ENCODE results near the gene P2RY2. TPM values are rescaled to one million over a fixed set of nuclear protein-coding genes. Genes with fewer than 3 reads are reported as not detected.

P2RY2 gene
- total and polyA plus RNA-seq, 2 donors (not counting 1 experiment from before 2014, with no cell fraction given), result 0.12 to 0.37 TPM

DNA sequence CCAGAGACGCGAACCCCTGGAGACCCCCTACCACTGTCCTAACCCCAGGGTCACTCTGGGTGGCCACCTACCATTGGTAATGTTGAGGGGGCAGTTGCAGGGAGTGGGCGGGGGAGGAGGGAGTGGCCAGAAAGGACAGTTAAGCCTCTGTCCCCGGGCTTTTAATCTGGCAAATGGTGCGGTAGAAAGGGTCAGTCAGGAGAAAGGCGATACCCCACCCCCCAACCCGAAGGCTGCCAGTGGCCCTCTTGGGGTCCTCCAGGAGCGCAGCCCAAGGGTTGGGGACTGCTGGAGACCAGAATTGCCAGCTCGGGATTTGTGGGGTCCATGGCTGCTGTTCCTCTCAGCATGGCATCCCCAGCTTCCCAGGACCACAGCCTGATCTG is 742 bp downstream of the P2RY2 start:
- DNase-seq (no peak), ATAC-seq (ENCODE audit: low read depth) (no peak)
- WGBS (ENCODE audit: insufficient coverage), result 75% methylated on average over 8 of the region's 9 CpGs
- peak overlapping the region; percentile 98 for H3K4me2 ChIP-seq (replicated peaks; ENCODE audit: low read depth, low read length, poor library complexity, severe bottlenecking)
- peak overlapping the region; percentile 67 for H3K9ac ChIP-seq (ENCODE audit: low read length)
- peak overlapping the region; percentile 85 for H3K4me3 Mint-ChIP-seq
- TF ChIP-seq EZH2 (IDR thresholded peaks at IDR 0.05; ENCODE audit: borderline replicate concordance, insufficient read depth, low read depth, low read length, poor library complexity, severe bottlenecking), result no peak
- TF ChIP-seq, protein P1, sequence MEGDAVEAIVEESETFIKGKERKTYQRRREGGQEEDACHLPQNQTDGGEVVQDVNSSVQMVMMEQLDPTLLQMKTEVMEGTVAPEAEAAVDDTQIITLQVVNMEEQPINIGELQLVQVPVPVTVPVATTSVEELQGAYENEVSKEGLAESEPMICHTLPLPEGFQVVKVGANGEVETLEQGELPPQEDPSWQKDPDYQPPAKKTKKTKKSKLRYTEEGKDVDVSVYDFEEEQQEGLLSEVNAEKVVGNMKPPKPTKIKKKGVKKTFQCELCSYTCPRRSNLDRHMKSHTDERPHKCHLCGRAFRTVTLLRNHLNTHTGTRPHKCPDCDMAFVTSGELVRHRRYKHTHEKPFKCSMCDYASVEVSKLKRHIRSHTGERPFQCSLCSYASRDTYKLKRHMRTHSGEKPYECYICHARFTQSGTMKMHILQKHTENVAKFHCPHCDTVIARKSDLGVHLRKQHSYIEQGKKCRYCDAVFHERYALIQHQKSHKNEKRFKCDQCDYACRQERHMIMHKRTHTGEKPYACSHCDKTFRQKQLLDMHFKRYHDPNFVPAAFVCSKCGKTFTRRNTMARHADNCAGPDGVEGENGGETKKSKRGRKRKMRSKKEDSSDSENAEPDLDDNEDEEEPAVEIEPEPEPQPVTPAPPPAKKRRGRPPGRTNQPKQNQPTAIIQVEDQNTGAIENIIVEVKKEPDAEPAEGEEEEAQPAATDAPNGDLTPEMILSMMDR (IDR thresholded peaks at IDR 0.05), result no peak
- H3K4me1 ChIP-seq (ENCODE audit: control insufficient read depth in 2 of 2, insufficient read depth in 2 of 2, low read length in 2 of 2), result peaks cover 23 to 25% of the 10 kb centered on the region in 2 donors
- intact Hi-C loops (cut with micrococcal nuclease), result no loop called here
- POLR2A ChIA-PET, result no interaction called here
- H3K9me3 Mint-ChIP-seq (ENCODE audit: insufficient read depth), result no peaks in the 10 kb centered on the region
- H3K27ac Mint-ChIP-seq, result no peak overlapping the region
- H3K79me2 ChIP-seq (ENCODE audit: control insufficient read depth, insufficient read depth, low read length), result no peaks in the 10 kb centered on the region
- H3K9me3 ChIP-seq (ENCODE audit: control extremely low read depth in 1 of 3, control insufficient read depth in 2 of 3, insufficient read depth in 1 of 3, low read length in 2 of 3), result peaks cover 0 to 2% (median 0%) of the 10 kb centered on the region in 3 donors
- CTCF ChIA-PET, result interaction anchor here (0.7 to 1.3 kb wide), 4 partner anchors 10 to 32 kb away, joined by 3 to 5 read pairs (median 4); no protein-coding TSS in a partner anchor
- peak overlapping the region; percentile 21 to 59 (median 45) for H3K4me3 ChIP-seq (ENCODE audit: control extremely low read depth in 1 of 5, extremely low read depth in 1 of 5, insufficient read depth in 1 of 5, low read depth in 2 of 5, low read length in 4 of 5)
- peaks cover 21% of the 10 kb centered on the region for H3K4me1 Mint-ChIP-seq
- peaks cover 0 to 31% (median 9%) of the 10 kb centered on the region in 4 experiments for H3K27me3 ChIP-seq (replicated peaks in 1 of 4; ENCODE audit: control extremely low read depth in 1 of 4, control insufficient read depth in 3 of 4, insufficient read depth in 4 of 4, low read length in 3 of 4)
- peaks cover 27% of the 10 kb centered on the region for H3K27me3 Mint-ChIP-seq
- H3K36me3 ChIP-seq (replicated peaks in 1 of 2; ENCODE audit: control extremely low read depth in 1 of 2, control insufficient read depth in 1 of 2, extremely low read depth in 1 of 2, insufficient read depth in 2 of 2, low read length in 1 of 2), result no peaks in the 10 kb centered on the region
- no peaks in the 10 kb centered on the region for H4K20me1 ChIP-seq (ENCODE audit: control insufficient read depth, insufficient read depth, low read length, poor library complexity, severe bottlenecking)
- H3K27ac ChIP-seq (ENCODE audit: low read length in 2 of 2), result no peak overlapping the region
- H2AFZ ChIP-seq (ENCODE audit: insufficient read depth, low read depth, low read length, poor library complexity, severe bottlenecking), result peak overlapping the region; percentile 80

DNA sequence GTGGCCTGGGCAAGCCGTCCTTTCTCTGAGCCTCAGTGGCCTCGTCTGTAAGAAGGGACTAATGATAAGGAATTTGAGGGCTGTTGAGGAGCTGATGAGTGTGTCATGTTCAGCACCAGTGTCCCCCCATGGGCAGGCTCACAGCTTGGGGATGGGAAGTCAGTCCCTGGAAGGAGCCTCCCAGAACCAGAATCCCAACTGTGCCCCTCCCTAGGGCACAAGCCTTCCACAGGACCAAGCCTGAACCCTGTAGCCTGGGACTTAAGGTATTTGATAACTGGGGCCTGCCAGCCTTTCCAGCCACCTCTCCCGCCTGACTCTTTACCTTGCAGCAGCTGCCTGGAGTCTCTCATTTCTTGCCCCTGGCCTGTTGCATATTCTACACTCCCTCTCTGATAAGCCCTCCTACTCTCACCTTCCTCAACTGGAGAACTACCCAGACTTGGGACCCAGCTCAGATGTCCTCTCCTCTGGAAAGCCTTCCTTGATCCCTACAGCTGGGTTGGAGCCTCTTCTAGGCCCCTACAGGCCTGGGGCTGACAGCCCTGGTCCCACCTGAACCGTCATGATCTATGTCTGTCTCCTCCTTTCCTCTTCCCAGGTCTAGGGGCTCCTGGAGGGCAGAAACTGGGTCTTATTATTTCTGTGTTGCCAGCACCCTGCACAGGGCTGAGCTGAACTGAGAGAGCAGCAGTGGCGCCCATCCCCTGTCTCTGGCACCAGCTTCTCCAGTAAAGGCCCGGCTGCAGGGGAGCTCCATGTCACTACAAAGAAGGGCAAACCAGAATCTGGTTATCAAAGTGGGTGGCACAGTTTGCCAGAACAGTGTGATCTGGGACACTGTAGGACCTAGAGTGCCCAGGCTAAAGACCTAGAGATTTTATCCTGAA is 1.6 kb downstream of the P2RY2 start:
- no peaks in the 10 kb centered on the region for H3K79me2 ChIP-seq (ENCODE audit: control insufficient read depth, insufficient read depth, low read length)
- ChIA-PET CTCF (interaction anchor here (0.7 to 1.3 kb wide), 5 partner anchors 9 to 33 kb away, joined by 3 to 5 read pairs (median 4); no protein-coding TSS in a partner anchor), POLR2A (no interaction called here)
- H3K9ac ChIP-seq (ENCODE audit: low read length), result no peak overlapping the region
- no peaks in the 10 kb centered on the region for H4K20me1 ChIP-seq (ENCODE audit: control insufficient read depth, insufficient read depth, low read length, poor library complexity, severe bottlenecking)
- no peak for ATAC-seq (ENCODE audit: low read depth)
- H3K4me2 ChIP-seq (replicated peaks; ENCODE audit: low read depth, low read length, poor library complexity, severe bottlenecking), result no peak overlapping the region
- no peak overlapping the region for H3K4me3 ChIP-seq (ENCODE audit: control extremely low read depth in 1 of 5, extremely low read depth in 1 of 5, insufficient read depth in 1 of 5, low read depth in 2 of 5, low read length in 4 of 5)
- no peak overlapping the region for H3K27ac Mint-ChIP-seq
- WGBS (ENCODE audit: insufficient coverage), result 95% methylated on average over 6 of the region's 6 CpGs
- peaks cover 17 to 19% of the 10 kb centered on the region in 2 donors for H3K4me1 ChIP-seq (ENCODE audit: control insufficient read depth in 2 of 2, insufficient read depth in 2 of 2, low read length in 2 of 2)
- no peaks in the 10 kb centered on the region for H3K9me3 Mint-ChIP-seq (ENCODE audit: insufficient read depth)
- H3K9me3 ChIP-seq (ENCODE audit: control extremely low read depth in 1 of 3, control insufficient read depth in 2 of 3, insufficient read depth in 1 of 3, low read length in 2 of 3), result peaks cover 0 to 2% (median 0%) of the 10 kb centered on the region in 3 donors
- DNase-seq, result no peak
- no peaks in the 10 kb centered on the region for H3K36me3 ChIP-seq (replicated peaks in 1 of 2; ENCODE audit: control extremely low read depth in 1 of 2, control insufficient read depth in 1 of 2, extremely low read depth in 1 of 2, insufficient read depth in 2 of 2, low read length in 1 of 2)
- peaks cover 16% of the 10 kb centered on the region for H3K4me1 Mint-ChIP-seq
- H3K4me3 Mint-ChIP-seq, result peak overlapping the region; percentile 85
- H3K27me3 Mint-ChIP-seq, result peaks cover 27% of the 10 kb centered on the region
- no peak overlapping the region for H3K27ac ChIP-seq (ENCODE audit: low read length in 2 of 2)
- intact Hi-C loops (cut with micrococcal nuclease), result no loop called here
- no peak for TF ChIP-seq EZH2 (IDR thresholded peaks at IDR 0.05; ENCODE audit: borderline replicate concordance, insufficient read depth, low read depth, low read length, poor library complexity, severe bottlenecking)
- TF ChIP-seq, protein P1 (IDR thresholded peaks at IDR 0.05), result no peak
- H3K27me3 ChIP-seq (replicated peaks in 1 of 4; ENCODE audit: control extremely low read depth in 1 of 4, control insufficient read depth in 3 of 4, insufficient read depth in 4 of 4, low read length in 3 of 4), result peaks cover 0 to 31% (median 9%) of the 10 kb centered on the region in 4 experiments
- no peak overlapping the region for H2AFZ ChIP-seq (ENCODE audit: insufficient read depth, low read depth, low read length, poor library complexity, severe bottlenecking)

Data from B cell (primary cell).